Natural killer cell (primary cell): ENCODE data around the gene PLCH1. TPM values are rescaled to one million over a fixed set of nuclear protein-coding genes. Genes with fewer than 3 reads are reported as not detected.

Source experiments
- ATAC-seq, 3 donors: fragments of 150-1000 bp in 2 of 3; fragments of 200-7000 bp in 1 of 3; cut with Tn5 transposase; 1 replicate in 1 of 3; 2 replicates in 2 of 3; pipeline ENCODE4 v1.10.0; 2021; ENCODE audit warnings: mild to moderate bottlenecking in 2 of 3, moderate library complexity in 2 of 3
- DNase-seq, 2 donors: peaks; one replicate each; pipeline versions ENCODE4 v3.0.0 to v3.0.0-alpha.2; 2013 to 2021; ENCODE audit warnings: mixed read lengths in 1 of 2
- H3K27ac ChIP-seq: one replicate; pipeline ENCODE4 v1.5.1; 2013; ENCODE audit warnings: mild to moderate bottlenecking, low read length
- H3K27me3 ChIP-seq: one replicate; pipeline ENCODE4 v1.6.1; 2013; ENCODE audit warnings: low read length; ENCODE audit not compliant: control insufficient read depth, insufficient read depth
- H3K36me3 ChIP-seq: one replicate; pipeline ENCODE4 v1.6.1; 2013; ENCODE audit warnings: low read length; ENCODE audit not compliant: control insufficient read depth, insufficient read depth
- H3K4me1 ChIP-seq: one replicate; pipeline ENCODE4 v1.6.1; 2013; ENCODE audit warnings: low read length; ENCODE audit not compliant: control insufficient read depth, insufficient read depth
- H3K4me3 ChIP-seq: one replicate; pipeline ENCODE4 v1.5.1; 2013; ENCODE audit warnings: low read length
- H3K9me3 ChIP-seq: one replicate; pipeline ENCODE4 v1.6.1; 2013; ENCODE audit warnings: low read length; ENCODE audit not compliant: control insufficient read depth, insufficient read depth
- H3K27ac Mint-ChIP-seq, 2 donors: one replicate each; pipeline ENCODE4 v1.8.0; 2022; ENCODE audit warnings: mild to moderate bottlenecking in 2 of 2, mixed read lengths in 2 of 2, moderate library complexity in 1 of 2
- H3K27me3 Mint-ChIP-seq, 2 donors: one replicate each; pipeline ENCODE4 v1.8.0; 2022; ENCODE audit warnings: low read depth in 2 of 2, mixed read lengths in 2 of 2
- H3K36me3 Mint-ChIP-seq: one replicate; pipeline ENCODE4 v1.8.0; 2022; ENCODE audit warnings: mixed read lengths
- H3K4me1 Mint-ChIP-seq, 2 donors: one replicate each; pipeline ENCODE4 v1.8.0; 2022; ENCODE audit warnings: mixed read lengths in 2 of 2
- H3K4me3 Mint-ChIP-seq: one replicate; pipeline ENCODE4 v1.8.0; 2022; ENCODE audit warnings: mild to moderate bottlenecking, moderate library complexity, mixed read lengths
- H3K9me3 Mint-ChIP-seq, 2 donors: one replicate each; pipeline ENCODE4 v1.8.0; 2022; ENCODE audit warnings: mixed read lengths in 2 of 2
- WGBS: methylation state at CpG from one replicate; pipeline ENCODE4 v1.1.7; 2013; ENCODE audit warnings: missing lambda C conversion rate; ENCODE audit not compliant: insufficient coverage; 5-methylcytosine and 5-hydroxymethylcytosine counted together
- intact Hi-C: fragments of 100-400 bp; cut with micrococcal nuclease; formaldehyde crosslinking; loops from one replicate; pipeline ENCODE4 v1.14.2; 2022
- total RNA-seq, 4 donors: library from RNA; stranded (reverse); fragments of 120-200 nt in 1 of 4; gene quantifications; one replicate each; pipeline versions ENCODE4 v1.2.3 to v1.2.4, GENCODE V29; 2013 to 2022
- TF ChIP-seq, protein P1 (sequence below): fragments of 200-600 bp; IDR thresholded peaks from one replicate; pipeline ENCODE4 v1.8.0; 2022; ENCODE audit warnings: antibody characterized with exemption

PLCH1 gene
- total RNA-seq, 3 donors from 2014 or later (not counting 1 experiment from before 2014, with no cell fraction given) = 0.05 to 0.26 (median 0.08) TPM

- no peaks in the 10 kb centered on the region for H3K4me1 ChIP-seq
- H3K36me3 ChIP-seq = no peaks in the 10 kb centered on the region
- TF ChIP-seq, protein P1, sequence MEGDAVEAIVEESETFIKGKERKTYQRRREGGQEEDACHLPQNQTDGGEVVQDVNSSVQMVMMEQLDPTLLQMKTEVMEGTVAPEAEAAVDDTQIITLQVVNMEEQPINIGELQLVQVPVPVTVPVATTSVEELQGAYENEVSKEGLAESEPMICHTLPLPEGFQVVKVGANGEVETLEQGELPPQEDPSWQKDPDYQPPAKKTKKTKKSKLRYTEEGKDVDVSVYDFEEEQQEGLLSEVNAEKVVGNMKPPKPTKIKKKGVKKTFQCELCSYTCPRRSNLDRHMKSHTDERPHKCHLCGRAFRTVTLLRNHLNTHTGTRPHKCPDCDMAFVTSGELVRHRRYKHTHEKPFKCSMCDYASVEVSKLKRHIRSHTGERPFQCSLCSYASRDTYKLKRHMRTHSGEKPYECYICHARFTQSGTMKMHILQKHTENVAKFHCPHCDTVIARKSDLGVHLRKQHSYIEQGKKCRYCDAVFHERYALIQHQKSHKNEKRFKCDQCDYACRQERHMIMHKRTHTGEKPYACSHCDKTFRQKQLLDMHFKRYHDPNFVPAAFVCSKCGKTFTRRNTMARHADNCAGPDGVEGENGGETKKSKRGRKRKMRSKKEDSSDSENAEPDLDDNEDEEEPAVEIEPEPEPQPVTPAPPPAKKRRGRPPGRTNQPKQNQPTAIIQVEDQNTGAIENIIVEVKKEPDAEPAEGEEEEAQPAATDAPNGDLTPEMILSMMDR = no peak
- intact Hi-C loops = no loop called here
- Mint-ChIP-seq H3K36me3 (no peaks in the 10 kb centered on the region), H3K4me1 (peaks cover 0 to 10% of the 10 kb centered on the region in 2 donors), H3K27me3 (no peaks in the 10 kb centered on the region), H3K4me3 (no peak overlapping the region), H3K9me3 (no peaks in the 10 kb centered on the region), H3K27ac (no peak overlapping the region)
- no peak overlapping the region for H3K4me3 ChIP-seq
- no peak overlapping the region for H3K27ac ChIP-seq
- ATAC-seq (no peak), DNase-seq (no peak)
- H3K27me3 ChIP-seq = no peaks in the 10 kb centered on the region
- 96% methylated on average over 3 of the region's 3 CpGs for WGBS
- H3K9me3 ChIP-seq = no peaks in the 10 kb centered on the region
Observed at GRCh38 chr3:155491696-155492095, 253.2 kb downstream of the PLCH1 start.

- intact Hi-C loops = no loop called here
- no peaks in the 10 kb centered on the region for H3K27me3 Mint-ChIP-seq
- ATAC-seq = no peak
Observed at GRCh38 chr3:155488671-155489070, 256.2 kb downstream of the PLCH1 start.

DNA sequence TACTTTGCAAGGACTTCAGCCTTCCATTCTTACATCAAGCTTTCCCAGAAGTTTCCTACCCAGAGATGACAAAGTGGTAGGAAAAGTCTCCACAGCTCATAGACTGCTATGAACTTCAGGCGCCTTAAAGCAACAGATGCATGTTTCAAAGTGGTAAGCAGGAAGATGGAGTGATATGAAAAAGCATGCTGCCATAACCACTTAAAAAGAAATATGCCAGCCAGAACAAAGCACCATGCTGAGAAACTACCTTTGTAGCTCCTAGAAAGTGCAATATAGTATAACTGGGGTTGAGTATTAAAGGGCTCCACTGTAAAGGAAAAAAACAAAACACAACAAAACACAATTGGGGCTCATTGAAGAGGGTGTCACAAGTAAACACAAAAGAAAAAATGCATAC is 259.0 kb downstream of the PLCH1 start:
- Histone ChIP-seq H3K9me3 (no peaks in the 10 kb centered on the region), H3K4me1 (no peaks in the 10 kb centered on the region), H3K27ac (no peak overlapping the region), H3K27me3 (no peaks in the 10 kb centered on the region), H3K36me3 (no peaks in the 10 kb centered on the region), H3K4me3 (no peak overlapping the region)
- no peak overlapping the region for H3K4me3 Mint-ChIP-seq
- no peaks in the 10 kb centered on the region for H3K9me3 Mint-ChIP-seq
- WGBS = 25% methylated on average over 1 of the region's 1 CpG
- no peak overlapping the region for H3K27ac Mint-ChIP-seq
- peak in 1 of 2 donors; percentile 9 for DNase-seq
- no peak for ATAC-seq
- no peaks in the 10 kb centered on the region for H3K36me3 Mint-ChIP-seq
- no peaks in the 10 kb centered on the region for H3K4me1 Mint-ChIP-seq
- TF ChIP-seq, protein P1 = no peak
- no peaks in the 10 kb centered on the region for H3K27me3 Mint-ChIP-seq
- intact Hi-C loops = no loop called here

More at GRCh38 chr3:155488671-155489070, 256.2 kb downstream of the PLCH1 start:
- Mint-ChIP-seq H3K4me3 (no peak overlapping the region), H3K4me1 (peaks cover 0 to 1% of the 10 kb centered on the region in 2 donors), H3K36me3 (no peaks in the 10 kb centered on the region), H3K27ac (no peak overlapping the region), H3K9me3 (no peaks in the 10 kb centered on the region)
- H3K4me3 ChIP-seq = no peak overlapping the region
- no peaks in the 10 kb centered on the region for H3K9me3 ChIP-seq
- 94% methylated on average over 4 of the region's 5 CpGs for WGBS
- TF ChIP-seq, protein P1 = no peak
- H3K27ac ChIP-seq = no peak overlapping the region
- H3K36me3 ChIP-seq = no peaks in the 10 kb centered on the region
- no peaks in the 10 kb centered on the region for H3K27me3 ChIP-seq
- no peaks in the 10 kb centered on the region for H3K4me1 ChIP-seq
- DNase-seq = no peak

DNA sequence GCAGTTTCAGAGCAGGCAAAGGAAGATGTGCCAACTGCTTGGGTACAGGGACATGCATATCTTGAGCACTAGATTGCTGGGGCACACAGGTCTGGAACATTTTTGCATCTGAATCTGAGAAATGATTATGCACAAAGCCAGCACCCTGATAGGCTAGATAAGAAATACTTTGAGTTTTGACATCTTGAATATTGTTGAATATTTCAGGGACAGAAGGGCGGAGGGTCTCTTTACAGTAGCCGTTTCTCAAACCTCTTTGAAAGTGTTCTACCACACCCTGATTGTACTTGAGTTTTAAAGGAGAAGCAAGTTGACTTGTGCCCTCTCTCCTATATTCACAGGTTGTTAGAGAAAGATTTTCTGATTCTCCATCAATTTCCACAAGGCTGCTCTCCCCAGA is 263.3 kb downstream of the PLCH1 start:
- Histone ChIP-seq H3K27ac (no peak overlapping the region), H3K4me3 (no peak overlapping the region), H3K36me3 (no peaks in the 10 kb centered on the region), H3K27me3 (no peaks in the 10 kb centered on the region), H3K9me3 (no peaks in the 10 kb centered on the region), H3K4me1 (no peaks in the 10 kb centered on the region)
- no peak overlapping the region for H3K4me3 Mint-ChIP-seq
- intact Hi-C loops = no loop called here
- H3K9me3 Mint-ChIP-seq = peaks cover 3% of the 10 kb centered on the region in 2 donors
- 91% methylated on average over 2 of the region's 2 CpGs for WGBS
- ATAC-seq (no peak), DNase-seq (no peak)
- no peaks in the 10 kb centered on the region for H3K4me1 Mint-ChIP-seq
- no peaks in the 10 kb centered on the region for H3K27me3 Mint-ChIP-seq
- H3K36me3 Mint-ChIP-seq = no peaks in the 10 kb centered on the region
- TF ChIP-seq, protein P1 = no peak
- no peak overlapping the region for H3K27ac Mint-ChIP-seq
